ENCODE data around the gene NDUFB4. TPM values are rescaled to one million over a fixed set of nuclear protein-coding genes. Genes with fewer than 3 reads are reported as not detected.

NDUFB4 gene
- polyA plus RNA-seq, 1 donor from 2014 or later = 154 TPM

- no peak overlapping the region for H3K27ac ChIP-seq (ENCODE audit: low read length)
- H3K9me2 ChIP-seq (ENCODE audit: insufficient read depth, low read length) = no peaks in the 10 kb centered on the region
- no peaks in the 10 kb centered on the region for H4K20me1 ChIP-seq (ENCODE audit: insufficient read depth)
- no peak overlapping the region for H3K4me2 ChIP-seq (ENCODE audit: low read length)
- peaks cover under 1% of the 10 kb centered on the region for H3K79me2 ChIP-seq (replicated peaks; ENCODE audit: insufficient read depth, low read length)
- no peaks in the 10 kb centered on the region for H3K27me3 ChIP-seq (ENCODE audit: insufficient read depth, low read depth, low read length)
- no peak overlapping the region for H3K4me3 ChIP-seq (ENCODE audit: low read length)
- no peaks in the 10 kb centered on the region for H3F3A ChIP-seq (ENCODE audit: insufficient read depth, low read length, poor library complexity, severe bottlenecking)
- no peaks in the 10 kb centered on the region for H3K9me3 ChIP-seq (ENCODE audit: low read length)
- H3K9ac ChIP-seq (ENCODE audit: low read length) = no peak overlapping the region
- TF ChIP-seq SMC3 (conservative IDR thresholded peaks at IDR 0.05; ENCODE audit: poor library complexity) (no peak), TAF1 (IDR thresholded peaks at IDR 0.05; ENCODE audit: low read depth) (no peak), CTCF (IDR thresholded peaks at IDR 0.05; ENCODE audit: poor library complexity, severe bottlenecking) (no peak), EZH2 (IDR thresholded peaks at IDR 0.05; ENCODE audit: borderline replicate concordance, insufficient read depth, low read length, poor library complexity, severe bottlenecking) (no peak), EP300 (conservative IDR thresholded peaks at IDR 0.05; ENCODE audit: poor library complexity, severe bottlenecking) (no peak), REST (IDR thresholded peaks at IDR 0.05; ENCODE audit: borderline replicate concordance) (no peak), POLR2AphosphoS5 (IDR thresholded peaks at IDR 0.05) (no peak), RAD21 (conservative IDR thresholded peaks at IDR 0.05) (no peak), MXI1 (conservative IDR thresholded peaks at IDR 0.05; ENCODE audit: poor library complexity, severe bottlenecking) (no peak)
- no peaks in the 10 kb centered on the region for H3K36me3 ChIP-seq (ENCODE audit: insufficient read depth, low read length)
- H2AFZ ChIP-seq (ENCODE audit: low read depth, low read length) = no peak overlapping the region
These were observed 6.5 kb downstream of the NDUFB4 start for GRCh38 chr3:120602682-120603081.

GRCh38 chr3:120604382-120604781 lies 8.2 kb downstream of the NDUFB4 start:
- no peaks in the 10 kb centered on the region for H3F3A ChIP-seq (ENCODE audit: insufficient read depth, low read length, poor library complexity, severe bottlenecking)
- H3K9ac ChIP-seq (ENCODE audit: low read length) = no peak overlapping the region
- no peak overlapping the region for H2AFZ ChIP-seq (ENCODE audit: low read depth, low read length)
- TF ChIP-seq TAF1 (IDR thresholded peaks at IDR 0.05; ENCODE audit: low read depth) (no peak), CTCF (IDR thresholded peaks at IDR 0.05; ENCODE audit: poor library complexity, severe bottlenecking) (no peak), SMC3 (conservative IDR thresholded peaks at IDR 0.05; ENCODE audit: poor library complexity) (no peak), RAD21 (conservative IDR thresholded peaks at IDR 0.05) (no peak), MXI1 (conservative IDR thresholded peaks at IDR 0.05; ENCODE audit: poor library complexity, severe bottlenecking) (no peak), EP300 (conservative IDR thresholded peaks at IDR 0.05; ENCODE audit: poor library complexity, severe bottlenecking) (no peak), EZH2 (IDR thresholded peaks at IDR 0.05; ENCODE audit: borderline replicate concordance, insufficient read depth, low read length, poor library complexity, severe bottlenecking) (no peak), REST (IDR thresholded peaks at IDR 0.05; ENCODE audit: borderline replicate concordance) (no peak), POLR2AphosphoS5 (IDR thresholded peaks at IDR 0.05) (no peak)
- no peaks in the 10 kb centered on the region for H3K79me2 ChIP-seq (replicated peaks; ENCODE audit: insufficient read depth, low read length)
- no peaks in the 10 kb centered on the region for H3K27me3 ChIP-seq (ENCODE audit: insufficient read depth, low read depth, low read length)
- H3K4me3 ChIP-seq (ENCODE audit: low read length) = no peak overlapping the region
- no peak overlapping the region for H3K4me2 ChIP-seq (ENCODE audit: low read length)
- H3K9me3 ChIP-seq (ENCODE audit: low read length) = no peaks in the 10 kb centered on the region
- no peaks in the 10 kb centered on the region for H3K9me2 ChIP-seq (ENCODE audit: insufficient read depth, low read length)
- no peaks in the 10 kb centered on the region for H4K20me1 ChIP-seq (ENCODE audit: insufficient read depth)
- H3K36me3 ChIP-seq (ENCODE audit: insufficient read depth, low read length) = no peaks in the 10 kb centered on the region
- H3K27ac ChIP-seq (ENCODE audit: low read length) = no peak overlapping the region
